Activated CD4-positive, alpha-beta T cell treated with anti-CD3 and anti-CD28 coated beads for 36 hours (primary cell): Measurements from ENCODE around the gene FRYL. TPM values are rescaled to one million over a fixed set of nuclear protein-coding genes. Genes with fewer than 3 reads are reported as not detected.
"Not testable (repeated sequence)": the region's sequence is repeated elsewhere in the genome, so short reads cannot be mapped to it uniquely, and the experiment has no call there.

Experiments
- ATAC-seq: fragments of 200-7000 bp; cut with Tn5 transposase; one replicate; pipeline ENCODE4 v1.10.0; 2021; ENCODE audit warnings: mild to moderate bottlenecking, moderate library complexity
- CTCF ChIA-PET: fragments of 350-600 bp; sonication (Branson Sonifier 250); formaldehyde crosslinking; loops from one replicate; lab custom pipeline; 2021; ENCODE audit warnings: antibody characterized with exemption; lab: Charles Lee
- POLR2A ChIA-PET: fragments of 350-600 bp; sonication (Branson Sonifier 250); formaldehyde crosslinking; loops from one replicate; lab custom pipeline; 2021; ENCODE audit warnings: antibody characterized with exemption, inconsistent platforms; lab: Charles Lee
- DNase-seq: peaks from one replicate; pipeline ENCODE4 v3.0.0-alpha.2; 2020
- H3K27ac Mint-ChIP-seq: one replicate; pipeline ENCODE4 v1.8.0; 2021; ENCODE audit warnings: mixed read lengths
- H3K27me3 Mint-ChIP-seq: one replicate; pipeline ENCODE4 v1.8.0; 2021; ENCODE audit warnings: mixed read lengths
- H3K36me3 Mint-ChIP-seq: one replicate; pipeline ENCODE4 v1.8.0; 2021; ENCODE audit warnings: low read depth, mixed read lengths
- H3K4me1 Mint-ChIP-seq: one replicate; pipeline ENCODE4 v1.8.0; 2021; ENCODE audit warnings: mixed read lengths
- H3K4me3 Mint-ChIP-seq: one replicate; pipeline ENCODE4 v1.8.0; 2021; ENCODE audit warnings: mild to moderate bottlenecking, moderate library complexity, mixed read lengths
- H3K9me3 Mint-ChIP-seq: one replicate; pipeline ENCODE4 v1.8.0; 2021; ENCODE audit warnings: low read depth, mixed read lengths
- intact Hi-C, 2 experiments: fragments of 100-400 bp; cut with DNase I in 1 of 2; cut with micrococcal nuclease in 1 of 2; formaldehyde crosslinking; loops; one replicate each; pipeline versions ENCODE4 v1.14.2 to v1.15.1; 2022 to 2024; cut with DNase I, micrococcal nuclease
- total RNA-seq, 2 experiments: library from RNA; stranded (reverse); gene quantifications; one replicate each; pipeline ENCODE4 v1.2.3, GENCODE V29; 2021

The FRYL gene
- 10 to 100 TPM; 67.9 to 69.8 TPM for total RNA-seq

DNA sequence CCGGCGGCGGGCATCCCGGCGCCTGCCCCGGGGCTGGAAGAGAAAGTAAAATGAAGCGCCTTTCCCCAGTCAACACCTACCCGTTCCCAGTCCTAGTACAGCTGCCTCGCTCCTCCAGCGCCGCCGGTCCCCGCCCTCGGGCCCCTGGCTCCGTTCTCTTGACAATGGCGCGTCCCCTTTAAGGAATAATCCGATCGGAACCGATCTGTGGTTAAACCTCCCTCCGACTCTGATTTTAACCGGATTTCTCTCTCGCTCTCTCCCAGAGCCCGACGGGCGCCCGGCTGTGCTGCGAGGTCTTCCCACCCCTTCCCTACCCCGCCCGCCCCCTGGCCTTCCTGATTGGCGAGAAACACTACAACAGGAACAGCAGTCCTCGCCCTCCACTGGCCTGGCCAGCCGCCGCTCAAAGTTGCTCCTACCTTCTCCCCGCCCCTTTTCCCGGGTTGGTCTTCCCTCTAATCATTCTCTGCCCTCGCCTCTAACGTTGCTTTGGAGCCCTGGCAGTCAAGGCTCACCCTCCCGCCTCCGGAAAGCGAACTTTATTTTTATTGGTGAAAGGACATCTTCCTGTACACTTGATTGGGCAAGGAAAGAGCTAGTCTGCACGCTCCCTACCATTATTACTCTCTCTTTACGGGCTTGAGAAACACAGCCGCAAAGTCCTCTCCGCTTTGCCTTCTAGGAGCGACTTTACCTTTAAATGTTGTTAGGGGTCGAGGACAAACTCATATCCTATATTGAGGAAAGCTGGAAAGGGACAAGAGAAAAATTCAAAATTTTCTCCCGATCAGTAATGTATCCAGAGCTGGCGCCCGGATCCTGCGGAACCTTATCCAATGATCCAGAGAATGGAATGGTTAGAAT, at the start of gene FRYL:
FRYL (minus strand) TSS at position 282 of the 867 bp plus-strand sequence. CDS start 145,869 bp downstream, outside the sequence.
- Mint-ChIP-seq H3K27me3 (no peaks in the 10 kb centered on the region), H3K9me3 (no peaks in the 10 kb centered on the region), H3K4me3 (peak within 1 kb of the TSS; percentile 98), H3K27ac (peak within 1 kb of the TSS; percentile 98), H3K4me1 (peaks cover 42% of the 10 kb centered on the region), H3K36me3 (no peaks in the 10 kb centered on the region)
- intact Hi-C loops = loop anchor here (1.0 to 10.0 kb wide), 15 partner anchors 38 to 866 kb away; partner anchors contain the start of genes OCIAD2 (in 2 of the 2), SLAIN2 (in 2 of the 2), NFXL1 (in 1 of the 2) and OCIAD1 (in 1 of the 2)
- CTCF ChIA-PET = interaction anchor here (0.7 to 1.5 kb wide), 9 partner anchors 12 to 202 kb away, joined by 3 to 12 read pairs (median 4); no protein-coding TSS in a partner anchor
- POLR2A ChIA-PET = interaction anchor here (0.7 to 1.2 kb wide), 4 partner anchors 23 to 202 kb away, joined by 3 to 5 read pairs (median 4); partner anchors contain the start of gene OCIAD2
- peak; percentile 99 for DNase-seq
- ATAC-seq = peak; percentile 93

- ChIA-PET POLR2A (no interaction called here), CTCF (interaction anchor here (0.7 to 1.1 kb wide), 2 partner anchors 21 to 46 kb away, joined by 3 read pairs; no protein-coding TSS in a partner anchor)
- Mint-ChIP-seq H3K9me3 (no peaks in the 10 kb centered on the region), H3K4me3 (no peak overlapping the region), H3K27ac (no peak overlapping the region), H3K36me3 (peaks cover 10% of the 10 kb centered on the region), H3K27me3 (no peaks in the 10 kb centered on the region), H3K4me1 (peaks cover 14% of the 10 kb centered on the region)
- ATAC-seq (no peak), DNase-seq (no peak)
- intact Hi-C loops = no loop called here
These were observed 47.5 kb upstream of the FRYL start for GRCh38 chr4:48827622-48828021.

GRCh38 chr4:48821431-48821830, 41.4 kb upstream of the FRYL start:
- CTCF ChIA-PET = interaction anchor here (1.6 kb wide), 1 partner anchor 109 kb away, joined by 3 read pairs; no protein-coding TSS in a partner anchor
- H3K4me3 Mint-ChIP-seq, intact Hi-C loops, H3K9me3 Mint-ChIP-seq, H3K27me3 Mint-ChIP-seq, POLR2A ChIA-PET, ATAC-seq, DNase-seq, H3K36me3 Mint-ChIP-seq, H3K27ac Mint-ChIP-seq, H3K4me1 Mint-ChIP-seq: not testable (repeated sequence)

DNA sequence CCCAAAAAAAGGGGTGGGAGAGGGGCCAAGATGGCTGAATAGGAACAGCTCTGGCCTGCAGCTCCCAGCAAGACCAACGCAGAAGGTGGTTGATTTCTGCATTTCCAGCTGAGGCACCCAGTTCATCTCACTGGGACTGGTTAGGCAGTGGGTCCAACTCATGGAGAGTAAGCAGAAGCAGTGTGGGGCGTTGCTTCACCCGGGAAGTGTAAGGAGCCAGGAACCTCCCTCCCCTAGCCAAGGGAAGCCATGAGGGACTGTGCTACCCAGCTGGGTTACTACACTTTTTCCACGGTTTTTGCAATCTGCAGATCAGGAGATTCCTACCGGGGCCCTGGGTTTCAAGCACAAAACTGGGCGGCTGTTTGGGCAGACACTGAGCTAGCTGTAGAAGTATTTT, 36.9 kb upstream of the FRYL start:
- ATAC-seq = no peak
- no peak overlapping the region for H3K4me3 Mint-ChIP-seq
- no peak for DNase-seq
- H3K4me1 Mint-ChIP-seq = peaks cover 5% of the 10 kb centered on the region
- H3K36me3 Mint-ChIP-seq = no peaks in the 10 kb centered on the region
- ChIA-PET CTCF (interaction anchor here (1.0 kb wide), 1 partner anchor 9 kb away, joined by 4 read pairs; no protein-coding TSS in a partner anchor), POLR2A (no interaction called here)
- no peaks in the 10 kb centered on the region for H3K9me3 Mint-ChIP-seq
- H3K27ac Mint-ChIP-seq = no peak overlapping the region
- intact Hi-C loops = no loop called here
- H3K27me3 Mint-ChIP-seq = peaks cover 3% of the 10 kb centered on the region

GRCh38 chr4:48816297-48816696, 36.2 kb upstream of the FRYL start:
- CTCF ChIA-PET = interaction anchor here (1.2 kb wide), 1 partner anchor 238 kb away, joined by 4 read pairs; no protein-coding TSS in a partner anchor
- H3K4me1 Mint-ChIP-seq, DNase-seq, H3K9me3 Mint-ChIP-seq, POLR2A ChIA-PET, H3K4me3 Mint-ChIP-seq, ATAC-seq, H3K27me3 Mint-ChIP-seq, intact Hi-C loops, H3K36me3 Mint-ChIP-seq, H3K27ac Mint-ChIP-seq: not testable (repeated sequence)

DNA sequence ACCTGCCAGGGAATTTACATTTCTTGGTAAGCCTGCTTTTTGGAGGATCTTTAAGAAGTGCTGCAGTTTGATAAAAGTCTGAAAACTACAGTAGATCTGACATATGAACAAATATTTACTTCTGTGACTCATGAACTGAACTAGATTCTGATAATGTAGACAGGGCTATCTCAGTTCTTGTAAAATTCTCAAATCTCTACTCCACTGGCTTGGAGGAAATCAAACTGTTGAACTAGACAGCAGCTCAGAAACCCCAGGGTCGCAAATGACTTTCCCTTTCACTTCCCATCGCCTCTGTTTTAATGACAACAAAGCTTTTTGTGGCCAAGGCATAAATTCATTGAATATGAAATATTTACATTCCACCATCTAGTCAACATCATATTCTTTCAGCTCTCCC, 35.4 kb upstream of the FRYL start:
- no peak for DNase-seq
- Mint-ChIP-seq H3K27ac (no peak overlapping the region), H3K36me3 (no peaks in the 10 kb centered on the region), H3K4me1 (peaks cover 5% of the 10 kb centered on the region), H3K27me3 (peaks cover 3% of the 10 kb centered on the region), H3K9me3 (no peaks in the 10 kb centered on the region), H3K4me3 (no peak overlapping the region)
- ChIA-PET POLR2A (no interaction called here), CTCF (interaction anchor here (1.2 kb wide), 1 partner anchor 237 kb away, joined by 4 read pairs; no protein-coding TSS in a partner anchor)
- peak; percentile 16 for ATAC-seq
- intact Hi-C loops = no loop called here

DNA sequence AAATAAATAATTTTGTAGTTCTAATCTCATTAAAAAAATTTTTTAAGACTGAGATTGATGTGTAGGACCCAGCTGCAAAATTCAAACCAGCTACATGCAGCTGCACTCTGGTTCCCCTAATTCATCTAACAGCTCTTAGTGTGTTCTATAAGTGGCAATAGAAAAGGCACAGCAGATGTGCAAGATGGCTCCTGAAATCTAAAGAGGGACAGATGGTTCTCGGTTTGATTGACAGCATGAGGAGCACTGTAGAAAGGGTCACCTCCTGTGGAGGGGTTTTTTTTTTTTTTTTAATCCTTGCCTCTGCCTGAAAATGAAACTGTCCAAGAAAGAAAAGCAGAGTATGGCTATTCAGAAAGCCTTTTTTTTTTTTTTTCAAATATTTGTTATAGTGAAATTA, 33.9 kb upstream of the FRYL start:
- H3K4me3 Mint-ChIP-seq = no peak overlapping the region
- no peak for ATAC-seq
- intact Hi-C loops = no loop called here
- ChIA-PET POLR2A (interaction anchor here (1.0 kb wide), 1 partner anchor 9 kb away, joined by 6 read pairs; no protein-coding TSS in a partner anchor), CTCF (interaction anchor here (1.4 kb wide), 1 partner anchor 10 kb away, joined by 3 read pairs; no protein-coding TSS in a partner anchor)
- H3K27ac Mint-ChIP-seq = no peak overlapping the region
- H3K36me3 Mint-ChIP-seq = no peaks in the 10 kb centered on the region
- peaks cover 5% of the 10 kb centered on the region for H3K4me1 Mint-ChIP-seq
- H3K9me3 Mint-ChIP-seq = no peaks in the 10 kb centered on the region
- no peak for DNase-seq
- H3K27me3 Mint-ChIP-seq = peaks cover 3% of the 10 kb centered on the region

DNA sequence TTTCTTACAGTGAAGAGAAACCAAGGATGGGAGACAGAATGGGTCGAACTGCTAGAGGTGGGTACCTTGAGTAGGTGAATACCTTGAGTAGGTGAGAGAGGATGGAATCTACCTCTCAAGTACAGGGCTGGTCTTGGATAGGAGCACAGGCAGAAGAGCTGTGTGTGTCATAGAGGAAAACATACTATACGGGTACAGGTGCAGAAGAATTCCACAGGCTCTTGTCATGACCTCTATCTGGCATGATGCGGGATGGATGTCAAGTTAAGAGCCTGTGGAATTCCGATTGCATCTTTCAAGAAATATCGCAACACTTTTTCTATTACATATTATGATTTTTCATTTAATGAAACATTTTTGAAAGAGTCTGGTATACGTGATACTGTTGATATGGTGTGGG, 32.8 kb upstream of the FRYL start:
- Mint-ChIP-seq H3K27ac (no peak overlapping the region), H3K4me1 (peaks cover 5% of the 10 kb centered on the region), H3K27me3 (peaks cover 3% of the 10 kb centered on the region), H3K4me3 (no peak overlapping the region), H3K9me3 (no peaks in the 10 kb centered on the region), H3K36me3 (no peaks in the 10 kb centered on the region)
- DNase-seq = no peak
- intact Hi-C loops = no loop called here
- ChIA-PET CTCF (interaction anchor here (1.4 kb wide), 1 partner anchor 11 kb away, joined by 3 read pairs; no protein-coding TSS in a partner anchor), POLR2A (no interaction called here)
- no peak for ATAC-seq

DNA sequence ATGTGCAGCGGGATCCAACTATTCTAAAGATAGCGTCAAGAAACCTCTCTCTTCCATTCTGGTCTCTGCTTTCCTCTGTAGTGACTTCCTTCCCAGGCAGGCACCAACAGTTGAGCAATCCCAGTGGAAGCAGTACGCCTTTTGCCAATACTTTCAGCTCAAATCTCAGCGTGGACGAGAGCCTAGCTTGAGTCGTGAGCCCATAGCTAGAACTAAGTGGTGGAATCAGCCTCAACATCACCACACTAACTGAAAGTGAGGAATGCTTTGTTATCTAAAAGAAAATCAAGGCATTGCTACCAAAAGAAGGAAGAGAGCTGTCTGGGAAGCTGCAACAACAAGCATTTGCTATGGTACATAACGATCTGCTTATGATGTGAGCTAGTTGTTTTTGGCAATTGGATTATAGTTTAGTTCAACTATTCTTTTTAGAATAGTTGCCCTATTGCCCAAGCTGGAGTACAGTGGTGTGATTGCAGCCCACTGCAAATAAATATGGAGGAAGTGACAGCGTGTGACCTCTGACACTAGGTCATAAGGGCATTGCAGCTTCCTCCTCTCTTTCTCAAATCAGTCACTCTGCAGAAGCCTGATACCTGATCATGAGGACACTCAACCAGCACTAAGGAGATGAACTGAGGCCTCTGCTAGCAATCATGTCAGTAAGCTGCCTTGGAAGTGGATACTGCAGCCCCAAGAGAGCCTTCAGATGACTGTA, 24.7 kb upstream of the FRYL start:
- no peak for ATAC-seq
- H3K4me3 Mint-ChIP-seq = no peak overlapping the region
- H3K9me3 Mint-ChIP-seq = no peaks in the 10 kb centered on the region
- peaks cover 4% of the 10 kb centered on the region for H3K4me1 Mint-ChIP-seq
- H3K36me3 Mint-ChIP-seq = no peaks in the 10 kb centered on the region
- intact Hi-C loops = no loop called here
- no peaks in the 10 kb centered on the region for H3K27me3 Mint-ChIP-seq
- DNase-seq = no peak
- POLR2A ChIA-PET = interaction anchor here (0.6 to 0.8 kb wide), 2 partner anchors 9 to 17 kb away, joined by 3 to 6 read pairs; no protein-coding TSS in a partner anchor
- H3K27ac Mint-ChIP-seq = no peak overlapping the region
- CTCF ChIA-PET = interaction anchor here (1.1 kb wide), 1 partner anchor 162 kb away, joined by 3 read pairs; no protein-coding TSS in a partner anchor

- ChIA-PET CTCF (interaction anchor here (0.8 kb wide), 1 partner anchor 103 kb away, joined by 3 read pairs; no protein-coding TSS in a partner anchor), POLR2A (no interaction called here)
These were observed 21.1 kb upstream of the FRYL start for GRCh38 chr4:48801016-48801715.

More at GRCh38 chr4:48801016-48801715, 21.1 kb upstream of the FRYL start:
- Mint-ChIP-seq H3K9me3 (no peaks in the 10 kb centered on the region), H3K36me3 (no peaks in the 10 kb centered on the region), H3K27me3 (no peaks in the 10 kb centered on the region), H3K4me1 (peaks cover 4% of the 10 kb centered on the region), H3K27ac (no peak overlapping the region), H3K4me3 (no peak overlapping the region)
- intact Hi-C loops = no loop called here
- no peak for DNase-seq
- ATAC-seq = no peak
